HepG2 (cell line): ENCODE data around the gene NSFL1C. TPM values are rescaled to one million over a fixed set of nuclear protein-coding genes. Genes with fewer than 3 reads are reported as not detected.

Experiments
- BCL6 ChIP-seq: IDR thresholded peaks from 2 replicates; pipeline ENCODE4 v1.6.1; 2016; ENCODE audit warnings: missing genetic modification reagents, missing compliant biosample characterization
- CHCHD3 ChIP-seq: sonication (generic); formaldehyde crosslinking; IDR thresholded peaks from 2 replicates; pipeline ENCODE4 v1.8.0; 2022; ENCODE audit warnings: mild to moderate bottlenecking, missing genetic modification reagents, moderate library complexity
- HOXA7 ChIP-seq: sonication (generic); formaldehyde crosslinking; IDR thresholded peaks from 2 replicates; pipeline ENCODE4 v1.8.1; 2022; ENCODE audit warnings: mild to moderate bottlenecking, missing genetic modification reagents, moderate library complexity
- KAT2B ChIP-seq: fragments of 150-350 bp; IDR thresholded peaks from 2 replicates; pipeline ENCODE4 v1.6.1; 2014; ENCODE audit warnings: low read depth, low read length, borderline replicate concordance
- KDM4B ChIP-seq: sonication (generic); formaldehyde crosslinking; IDR thresholded peaks from 2 replicates; pipeline ENCODE4 v1.4.0; 2020; ENCODE audit warnings: missing genetic modification reagents
- NCOA5 ChIP-seq: sonication (generic); formaldehyde crosslinking; IDR thresholded peaks from 2 replicates; pipeline ENCODE4 v1.4.0; 2020; ENCODE audit warnings: missing genetic modification reagents
- RBFOX2 ChIP-seq: fragments of 200-400 bp; formaldehyde crosslinking; IDR thresholded peaks from 2 replicates; pipeline ENCODE4 v1.6.1; 2017; ENCODE audit warnings: low read depth, mild to moderate bottlenecking, low read length
- ZNF318 ChIP-seq: sonication (generic); formaldehyde crosslinking; IDR thresholded peaks from 2 replicates; pipeline ENCODE4 v1.4.0; 2020; ENCODE audit warnings: mild to moderate bottlenecking, missing genetic modification reagents
- ZNF564 ChIP-seq: sonication (generic); formaldehyde crosslinking; IDR thresholded peaks from 2 replicates; pipeline ENCODE4 v1.8.1; 2023; ENCODE audit warnings: mild to moderate bottlenecking, missing genetic modification reagents
- ZNF607 ChIP-seq: sonication (generic); formaldehyde crosslinking; IDR thresholded peaks from 2 replicates; pipeline ENCODE4 v1.5.1; 2020; ENCODE audit warnings: missing genetic modification reagents, mild to moderate bottlenecking, borderline replicate concordance
- ZNF660 ChIP-seq: sonication (generic); formaldehyde crosslinking; IDR thresholded peaks from 2 replicates; pipeline ENCODE4 v1.5.1; 2020; ENCODE audit warnings: mild to moderate bottlenecking, low read depth, missing genetic modification reagents, borderline replicate concordance
- ZNF746 ChIP-seq: sonication (generic); formaldehyde crosslinking; IDR thresholded peaks from 2 replicates; pipeline ENCODE4 v1.8.0; 2022; ENCODE audit warnings: mild to moderate bottlenecking, missing genetic modification reagents
- polyA plus RNA-seq, 8 experiments: library from polyadenylated mRNA; depleted of rRNA in 3 of 8; stranded (reverse) in 7 of 8; unstranded in 1 of 8; fragments of >200 nt; fragmentation: Illumina TruSeq in 4 of 8; extraction: Trizol in 4 of 8; gene quantifications; 2 replicates each; pipeline versions ENCODE4 v1.2.1 to v1.2.3, GENCODE V29; 2011 to 2016; ENCODE audit warnings: low read depth in 4 of 8, missing spikeins in 1 of 8, mixed read lengths in 1 of 8; ENCODE audit not compliant: insufficient read depth in 1 of 8
- total RNA-seq, 5 experiments: library from RNA; depleted of rRNA; stranded (reverse); fragments of >200 nt; fragmentation: Illumina TruSeq; extraction: Trizol; gene quantifications; 2 replicates each; pipeline ENCODE4 v1.2.3, GENCODE V29; 2016; ENCODE audit warnings: low read depth in 1 of 5
- TF ChIP-seq, protein P1 (sequence below): sonication (generic); formaldehyde crosslinking; IDR thresholded peaks from 2 replicates; pipeline ENCODE4 v1.5.0; 2020; ENCODE audit warnings: missing genetic modification reagents
- TF ChIP-seq, protein P2 (sequence below): sonication (generic); formaldehyde crosslinking; IDR thresholded peaks from 2 replicates; pipeline ENCODE4 v1.9.0; 2021; ENCODE audit warnings: missing genetic modification reagents, borderline replicate concordance

Gene NSFL1C
- total and polyA plus RNA-seq, 2 of the 13 experiments (the other 11 are each of a cell fraction or from before 2014, with no cell fraction given), result 22.9 to 62.7 TPM

GRCh38 chr20:1392443-1392692, 74.3 kb downstream of the NSFL1C start (continued):
- TF ChIP-seq BCL6 (CRISPR knock-in tag) (no peak), KAT2B (no peak), NCOA5 (no peak), HOXA7 (CRISPR knock-in tag) (no peak), CHCHD3 (CRISPR knock-in tag) (no peak), ZNF660 (CRISPR knock-in tag) (0 out of 2 replicates have a peak, but pooled peaks have one; percentile 14), ZNF564 (CRISPR knock-in tag) (0 out of 2 replicates have a peak, but pooled peaks have one; percentile 10), ZNF746 (CRISPR knock-in tag) (0 out of 2 replicates have a peak, but pooled peaks have one; percentile 12), ZNF607 (CRISPR knock-in tag) (no peak), ZNF318 (CRISPR knock-in tag) (no peak), KDM4B (CRISPR knock-in tag) (no peak), RBFOX2 (no peak)
- TF ChIP-seq, protein P1, sequence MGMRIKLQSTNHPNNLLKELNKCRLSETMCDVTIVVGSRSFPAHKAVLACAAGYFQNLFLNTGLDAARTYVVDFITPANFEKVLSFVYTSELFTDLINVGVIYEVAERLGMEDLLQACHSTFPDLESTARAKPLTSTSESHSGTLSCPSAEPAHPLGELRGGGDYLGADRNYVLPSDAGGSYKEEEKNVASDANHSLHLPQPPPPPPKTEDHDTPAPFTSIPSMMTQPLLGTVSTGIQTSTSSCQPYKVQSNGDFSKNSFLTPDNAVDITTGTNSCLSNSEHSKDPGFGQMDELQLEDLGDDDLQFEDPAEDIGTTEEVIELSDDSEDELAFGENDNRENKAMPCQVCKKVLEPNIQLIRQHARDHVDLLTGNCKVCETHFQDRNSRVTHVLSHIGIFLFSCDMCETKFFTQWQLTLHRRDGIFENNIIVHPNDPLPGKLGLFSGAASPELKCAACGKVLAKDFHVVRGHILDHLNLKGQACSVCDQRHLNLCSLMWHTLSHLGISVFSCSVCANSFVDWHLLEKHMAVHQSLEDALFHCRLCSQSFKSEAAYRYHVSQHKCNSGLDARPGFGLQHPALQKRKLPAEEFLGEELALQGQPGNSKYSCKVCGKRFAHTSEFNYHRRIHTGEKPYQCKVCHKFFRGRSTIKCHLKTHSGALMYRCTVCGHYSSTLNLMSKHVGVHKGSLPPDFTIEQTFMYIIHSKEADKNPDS (CRISPR knock-in tag), result no peak
- TF ChIP-seq, protein P2, sequence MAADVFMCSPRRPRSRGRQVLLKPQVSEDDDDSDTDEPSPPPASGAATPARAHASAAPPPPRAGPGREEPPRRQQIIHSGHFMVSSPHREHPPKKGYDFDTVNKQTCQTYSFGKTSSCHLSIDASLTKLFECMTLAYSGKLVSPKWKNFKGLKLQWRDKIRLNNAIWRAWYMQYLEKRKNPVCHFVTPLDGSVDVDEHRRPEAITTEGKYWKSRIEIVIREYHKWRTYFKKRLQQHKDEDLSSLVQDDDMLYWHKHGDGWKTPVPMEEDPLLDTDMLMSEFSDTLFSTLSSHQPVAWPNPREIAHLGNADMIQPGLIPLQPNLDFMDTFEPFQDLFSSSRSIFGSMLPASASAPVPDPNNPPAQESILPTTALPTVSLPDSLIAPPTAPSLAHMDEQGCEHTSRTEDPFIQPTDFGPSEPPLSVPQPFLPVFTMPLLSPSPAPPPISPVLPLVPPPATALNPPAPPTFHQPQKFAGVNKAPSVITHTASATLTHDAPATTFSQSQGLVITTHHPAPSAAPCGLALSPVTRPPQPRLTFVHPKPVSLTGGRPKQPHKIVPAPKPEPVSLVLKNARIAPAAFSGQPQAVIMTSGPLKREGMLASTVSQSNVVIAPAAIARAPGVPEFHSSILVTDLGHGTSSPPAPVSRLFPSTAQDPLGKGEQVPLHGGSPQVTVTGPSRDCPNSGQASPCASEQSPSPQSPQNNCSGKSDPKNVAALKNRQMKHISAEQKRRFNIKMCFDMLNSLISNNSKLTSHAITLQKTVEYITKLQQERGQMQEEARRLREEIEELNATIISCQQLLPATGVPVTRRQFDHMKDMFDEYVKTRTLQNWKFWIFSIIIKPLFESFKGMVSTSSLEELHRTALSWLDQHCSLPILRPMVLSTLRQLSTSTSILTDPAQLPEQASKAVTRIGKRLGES (CRISPR knock-in tag), result no peak
